Nephron (organoid): ENCODE results near the gene FCGR2B.

ENCODE experiments used
- H3K27ac Mint-ChIP-seq, 3 experiments: 2 replicates each; pipeline ENCODE4 v1.8.0; 2020; ENCODE audit warnings: mixed read lengths in 3 of 3, mild to moderate bottlenecking in 2 of 3, moderate library complexity in 1 of 3
- H3K27me3 Mint-ChIP-seq: 2 replicates; pipeline ENCODE4 v1.8.0; 2021; ENCODE audit warnings: low read depth, mild to moderate bottlenecking, moderate library complexity, mixed read lengths
- H3K36me3 Mint-ChIP-seq: 2 replicates; pipeline ENCODE4 v1.8.0; 2020; ENCODE audit warnings: low read depth, mixed read lengths
- H3K4me1 Mint-ChIP-seq: 2 replicates; pipeline ENCODE4 v1.8.0; 2020; ENCODE audit warnings: mixed read lengths
- H3K4me3 Mint-ChIP-seq, 3 experiments: 2 replicates each; pipeline ENCODE4 v1.8.0; 2020; ENCODE audit warnings: mild to moderate bottlenecking in 3 of 3, mixed read lengths in 3 of 3, moderate library complexity in 2 of 3
- H3K9me3 Mint-ChIP-seq: 2 replicates; pipeline ENCODE4 v1.8.0; 2020; ENCODE audit warnings: mixed read lengths
- TF ChIP-seq, protein P1 (sequence below), 3 experiments: fragments of 200-600 bp; sonication (generic); IDR thresholded peaks; one replicate each; pipeline ENCODE4 v1.5.0; 2021; ENCODE audit warnings: antibody characterized with exemption in 3 of 3; ENCODE audit not compliant: unreplicated experiment in 3 of 3

FCGR2B gene

DNA sequence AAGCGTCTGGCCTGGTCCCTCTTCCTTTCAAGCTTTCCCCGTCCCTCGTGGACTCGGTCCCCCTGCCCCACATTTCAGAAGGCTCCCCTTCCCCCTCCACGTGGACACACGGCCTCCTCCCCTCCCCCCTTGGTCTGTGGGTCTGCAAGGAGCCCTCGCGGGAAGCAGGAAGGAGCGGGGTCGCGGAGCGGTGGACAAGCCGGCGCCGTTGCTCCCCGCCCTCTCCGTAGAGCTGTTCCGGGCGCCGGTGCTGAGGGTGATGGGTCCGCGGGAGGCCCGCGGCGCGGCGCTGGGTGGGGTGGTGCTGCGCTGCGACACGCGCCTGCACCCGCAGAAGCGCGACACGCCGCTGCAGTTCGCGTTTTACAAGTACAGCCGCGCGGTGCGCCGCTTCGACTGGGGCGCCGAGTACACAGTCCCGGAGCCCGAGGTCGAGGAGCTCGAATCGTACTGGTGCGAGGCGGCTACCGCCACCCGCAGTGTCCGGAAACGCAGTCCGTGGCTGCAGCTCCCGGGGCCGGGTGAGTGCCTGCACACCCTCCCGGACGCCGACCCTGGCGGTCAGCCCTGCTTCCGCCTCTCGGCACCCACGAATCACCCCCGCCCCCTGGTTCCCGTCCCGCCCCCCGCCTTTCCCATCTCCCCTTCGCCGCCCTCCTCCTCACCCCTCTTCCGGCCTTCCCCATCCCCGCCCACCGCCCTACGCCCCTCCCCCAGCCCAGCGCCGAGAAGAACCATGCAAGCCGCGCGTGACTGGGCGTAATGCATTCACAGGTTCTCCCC lies 63.7 kb downstream of the FCGR2B start:
- H3K27ac Mint-ChIP-seq = peak overlapping the region; percentile 86 to 96 (median 91)
- TF ChIP-seq, protein P1, sequence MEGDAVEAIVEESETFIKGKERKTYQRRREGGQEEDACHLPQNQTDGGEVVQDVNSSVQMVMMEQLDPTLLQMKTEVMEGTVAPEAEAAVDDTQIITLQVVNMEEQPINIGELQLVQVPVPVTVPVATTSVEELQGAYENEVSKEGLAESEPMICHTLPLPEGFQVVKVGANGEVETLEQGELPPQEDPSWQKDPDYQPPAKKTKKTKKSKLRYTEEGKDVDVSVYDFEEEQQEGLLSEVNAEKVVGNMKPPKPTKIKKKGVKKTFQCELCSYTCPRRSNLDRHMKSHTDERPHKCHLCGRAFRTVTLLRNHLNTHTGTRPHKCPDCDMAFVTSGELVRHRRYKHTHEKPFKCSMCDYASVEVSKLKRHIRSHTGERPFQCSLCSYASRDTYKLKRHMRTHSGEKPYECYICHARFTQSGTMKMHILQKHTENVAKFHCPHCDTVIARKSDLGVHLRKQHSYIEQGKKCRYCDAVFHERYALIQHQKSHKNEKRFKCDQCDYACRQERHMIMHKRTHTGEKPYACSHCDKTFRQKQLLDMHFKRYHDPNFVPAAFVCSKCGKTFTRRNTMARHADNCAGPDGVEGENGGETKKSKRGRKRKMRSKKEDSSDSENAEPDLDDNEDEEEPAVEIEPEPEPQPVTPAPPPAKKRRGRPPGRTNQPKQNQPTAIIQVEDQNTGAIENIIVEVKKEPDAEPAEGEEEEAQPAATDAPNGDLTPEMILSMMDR (IDR thresholded peaks at IDR 0.05; ENCODE audit: unreplicated experiment in 3 of 3) = no peak

DNA sequence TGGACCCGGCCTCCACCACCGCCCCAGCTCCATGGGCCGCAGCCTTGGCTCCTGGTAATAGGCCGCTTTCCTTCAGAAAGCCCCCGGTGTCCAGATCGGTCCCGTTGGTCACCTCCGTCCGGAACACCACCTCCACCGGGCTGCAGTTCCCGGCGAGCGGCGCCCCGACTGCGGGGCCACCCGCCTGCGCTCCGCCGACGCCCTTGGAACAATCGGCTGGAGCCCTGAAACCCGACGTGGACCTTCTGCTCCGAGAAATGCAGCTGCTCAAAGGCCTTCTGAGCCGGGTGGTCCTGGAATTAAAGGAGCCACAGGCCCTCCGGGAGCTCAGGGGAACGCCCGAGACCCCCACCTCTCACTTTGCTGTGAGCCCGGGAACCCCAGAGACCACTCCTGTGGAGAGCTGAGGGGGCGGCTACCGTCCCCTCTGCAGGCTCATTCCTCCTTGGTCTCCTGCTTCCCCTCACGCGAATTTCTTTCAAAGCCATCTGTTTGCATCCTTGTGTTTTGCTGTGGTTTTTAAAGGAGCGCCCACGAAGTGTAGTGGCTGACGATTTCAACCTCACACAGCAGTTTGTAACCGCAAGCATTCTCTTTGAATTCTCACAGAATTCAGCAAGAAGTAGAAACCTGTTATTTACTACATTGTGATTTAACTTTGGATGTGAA lies 64.4 kb downstream of the FCGR2B start:
- Mint-ChIP-seq H3K9me3 (no peaks in the 10 kb centered on the region), H3K27ac (peak overlapping the region; percentile 86 to 99 (median 91)), H3K4me1 (peaks cover 5% of the 10 kb centered on the region), H3K27me3 (peaks cover 46% of the 10 kb centered on the region), H3K4me3 (peak overlapping the region; percentile 93 to 96 (median 96)), H3K36me3 (no peaks in the 10 kb centered on the region)
- TF ChIP-seq, protein P1 (IDR thresholded peaks at IDR 0.05; ENCODE audit: unreplicated experiment in 3 of 3) = no peak

More for the DNA sequence above, 63.7 kb downstream of the FCGR2B start:
- H3K36me3 Mint-ChIP-seq = no peaks in the 10 kb centered on the region
- H3K27me3 Mint-ChIP-seq = peaks cover 52% of the 10 kb centered on the region
- peaks cover 5% of the 10 kb centered on the region for H3K4me1 Mint-ChIP-seq
- H3K9me3 Mint-ChIP-seq = no peaks in the 10 kb centered on the region
- H3K4me3 Mint-ChIP-seq = peak overlapping the region; percentile 93 to 96 (median 96)
